ENCODE results near the gene SLC27A1. TPM values are rescaled to one million over a fixed set of nuclear protein-coding genes. Genes with fewer than 3 reads are reported as not detected.

SLC27A1 gene
- total RNA-seq, 2 donors from 2014 or later: 29.1 to 36.4 TPM

DNA sequence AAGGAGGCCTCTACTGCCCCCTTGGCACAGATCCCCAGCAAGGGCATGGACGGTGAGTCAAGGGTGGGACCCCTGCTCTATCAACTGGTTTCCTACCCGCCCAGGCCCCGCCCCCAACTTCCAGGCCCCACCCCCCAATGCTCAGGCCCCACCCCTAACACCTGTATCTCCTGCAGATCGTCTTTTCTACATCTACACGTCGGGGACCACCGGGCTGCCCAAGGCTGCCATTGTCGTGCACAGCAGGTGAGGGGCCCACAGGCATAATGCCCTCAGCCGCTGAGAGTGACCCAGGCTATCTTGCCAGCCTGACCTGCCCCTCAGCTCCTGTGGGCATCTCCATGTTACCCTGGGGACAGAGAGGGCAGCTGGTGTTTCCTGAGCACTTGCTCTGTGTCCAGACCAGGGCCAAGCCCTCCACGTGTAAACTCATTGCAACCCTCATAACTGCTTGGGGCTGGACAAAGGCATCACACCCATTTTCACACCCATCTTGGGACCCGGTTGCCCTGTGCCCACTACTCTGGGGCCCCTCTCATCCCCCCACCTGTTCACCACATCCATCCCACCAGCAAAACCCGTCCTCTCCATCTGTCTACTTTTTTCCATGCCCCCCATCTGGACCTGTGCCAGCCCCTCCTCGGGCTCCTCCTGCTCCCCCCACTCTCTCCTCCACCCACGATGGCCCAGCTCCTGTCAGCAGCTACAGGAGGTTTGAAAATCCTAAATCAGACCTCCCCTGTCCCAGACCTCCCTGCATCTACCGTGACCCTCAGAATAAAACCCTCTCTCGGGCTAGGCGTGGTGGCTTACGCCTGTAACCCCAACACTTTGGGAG, 17.2 kb downstream of the SLC27A1 start:
- Histone ChIP-seq H3K9me3 (no peaks in the 10 kb centered on the region), H3K4me3 (no peak overlapping the region), H3K27ac (no peak overlapping the region), H3K4me1 (ENCODE audit: control insufficient read depth in 1 of 2, low read depth in 2 of 2) (no peaks in the 10 kb centered on the region), H3K27me3 (replicated peaks; ENCODE audit: insufficient read depth) (no peaks in the 10 kb centered on the region), H3K36me3 (peaks cover 3% of the 10 kb centered on the region)
- ATAC-seq (ENCODE audit: insufficient number of reproducible peaks, low FRiP score, low read depth): no peak
- TF ChIP-seq, protein P1, sequence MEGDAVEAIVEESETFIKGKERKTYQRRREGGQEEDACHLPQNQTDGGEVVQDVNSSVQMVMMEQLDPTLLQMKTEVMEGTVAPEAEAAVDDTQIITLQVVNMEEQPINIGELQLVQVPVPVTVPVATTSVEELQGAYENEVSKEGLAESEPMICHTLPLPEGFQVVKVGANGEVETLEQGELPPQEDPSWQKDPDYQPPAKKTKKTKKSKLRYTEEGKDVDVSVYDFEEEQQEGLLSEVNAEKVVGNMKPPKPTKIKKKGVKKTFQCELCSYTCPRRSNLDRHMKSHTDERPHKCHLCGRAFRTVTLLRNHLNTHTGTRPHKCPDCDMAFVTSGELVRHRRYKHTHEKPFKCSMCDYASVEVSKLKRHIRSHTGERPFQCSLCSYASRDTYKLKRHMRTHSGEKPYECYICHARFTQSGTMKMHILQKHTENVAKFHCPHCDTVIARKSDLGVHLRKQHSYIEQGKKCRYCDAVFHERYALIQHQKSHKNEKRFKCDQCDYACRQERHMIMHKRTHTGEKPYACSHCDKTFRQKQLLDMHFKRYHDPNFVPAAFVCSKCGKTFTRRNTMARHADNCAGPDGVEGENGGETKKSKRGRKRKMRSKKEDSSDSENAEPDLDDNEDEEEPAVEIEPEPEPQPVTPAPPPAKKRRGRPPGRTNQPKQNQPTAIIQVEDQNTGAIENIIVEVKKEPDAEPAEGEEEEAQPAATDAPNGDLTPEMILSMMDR (IDR thresholded peaks at IDR 0.05): no peak
- no peak for DNase-seq (ENCODE audit: low spot score)

DNA sequence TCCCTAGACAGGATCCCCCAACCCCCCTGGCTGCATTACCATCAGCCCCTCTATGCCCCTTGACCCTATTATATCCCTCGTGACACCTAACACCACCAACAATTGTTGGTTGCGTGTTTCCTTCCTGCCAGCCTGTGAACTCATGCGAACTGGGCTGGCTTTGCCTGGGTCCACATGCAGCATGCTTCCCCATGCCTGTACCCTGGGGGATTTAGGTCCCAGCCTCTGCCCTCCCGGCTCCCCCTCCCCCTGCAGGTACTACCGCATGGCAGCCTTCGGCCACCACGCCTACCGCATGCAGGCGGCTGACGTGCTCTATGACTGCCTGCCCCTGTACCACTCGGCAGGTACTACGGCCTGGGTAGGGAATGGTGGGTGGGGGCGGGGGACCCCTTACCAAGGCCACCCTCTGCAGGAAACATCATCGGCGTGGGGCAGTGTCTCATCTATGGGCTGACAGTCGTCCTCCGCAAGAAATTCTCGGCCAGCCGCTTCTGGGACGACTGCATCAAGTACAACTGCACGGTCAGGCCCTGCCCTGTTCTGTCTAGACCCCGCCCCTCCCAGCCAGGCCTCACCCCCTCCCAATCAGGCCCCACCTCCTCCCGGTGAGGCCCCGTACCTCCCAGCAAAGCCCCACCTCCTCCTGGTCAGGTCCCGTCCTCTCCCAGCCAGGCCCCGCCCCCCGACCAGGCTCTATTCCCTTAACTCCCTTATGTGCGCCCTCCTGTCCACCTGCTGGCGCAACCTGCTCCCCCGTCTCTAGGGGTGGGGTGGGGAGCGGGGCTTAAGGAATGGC, 18.5 kb downstream of the SLC27A1 start:
- DNase-seq (ENCODE audit: low spot score) (no peak), ATAC-seq (ENCODE audit: insufficient number of reproducible peaks, low FRiP score, low read depth) (no peak)
- H3K4me1 ChIP-seq (ENCODE audit: control insufficient read depth in 1 of 2, low read depth in 2 of 2): no peaks in the 10 kb centered on the region
- H3K27ac ChIP-seq: no peak overlapping the region
- no peaks in the 10 kb centered on the region for H3K9me3 ChIP-seq
- peak overlapping the region; percentile 45 for H3K4me3 ChIP-seq
- no peaks in the 10 kb centered on the region for H3K27me3 ChIP-seq (replicated peaks; ENCODE audit: insufficient read depth)
- TF ChIP-seq, protein P1 (IDR thresholded peaks at IDR 0.05): no peak
- peaks cover 3% of the 10 kb centered on the region for H3K36me3 ChIP-seq

DNA sequence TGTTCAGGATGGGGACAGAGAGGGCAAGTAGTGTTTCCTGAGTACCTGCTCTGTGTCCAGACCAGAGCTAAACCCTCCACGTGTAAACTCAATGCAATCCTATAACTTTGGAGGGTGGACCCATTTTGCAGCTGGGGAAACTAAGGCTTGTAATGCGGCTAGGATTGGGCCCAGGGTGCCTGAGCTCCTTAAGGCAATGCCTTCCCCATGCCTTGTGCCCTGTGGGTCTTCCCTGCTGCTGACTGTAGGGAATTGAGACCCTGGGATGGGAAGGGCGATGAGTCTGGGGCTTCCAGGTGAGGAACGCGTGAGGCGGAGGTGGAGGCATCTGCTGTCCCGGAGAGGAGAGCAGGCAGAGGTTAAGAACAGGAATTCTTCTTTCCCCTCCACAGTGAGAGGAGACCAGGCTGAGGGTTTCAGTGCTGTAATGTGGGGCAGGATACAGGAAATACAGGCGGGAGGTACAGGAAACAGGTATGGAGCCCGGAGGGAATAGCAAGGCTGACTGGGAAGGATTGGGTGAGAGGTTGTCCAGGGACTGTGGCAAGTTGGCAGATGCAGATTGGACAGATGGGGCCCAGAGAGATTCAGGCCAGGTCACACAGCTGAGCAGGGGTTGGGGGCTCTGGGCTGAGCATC, 19.2 kb downstream of the SLC27A1 start:
- H3K27me3 ChIP-seq (replicated peaks; ENCODE audit: insufficient read depth): no peaks in the 10 kb centered on the region
- no peak overlapping the region for H3K4me3 ChIP-seq
- ATAC-seq (ENCODE audit: insufficient number of reproducible peaks, low FRiP score, low read depth) (no peak), DNase-seq (ENCODE audit: low spot score) (no peak)
- H3K9me3 ChIP-seq: no peaks in the 10 kb centered on the region
- TF ChIP-seq, protein P1 (IDR thresholded peaks at IDR 0.05): no peak
- no peaks in the 10 kb centered on the region for H3K4me1 ChIP-seq (ENCODE audit: control insufficient read depth in 1 of 2, low read depth in 2 of 2)
- H3K36me3 ChIP-seq: peaks cover 3% of the 10 kb centered on the region
- H3K27ac ChIP-seq: no peak overlapping the region

DNA sequence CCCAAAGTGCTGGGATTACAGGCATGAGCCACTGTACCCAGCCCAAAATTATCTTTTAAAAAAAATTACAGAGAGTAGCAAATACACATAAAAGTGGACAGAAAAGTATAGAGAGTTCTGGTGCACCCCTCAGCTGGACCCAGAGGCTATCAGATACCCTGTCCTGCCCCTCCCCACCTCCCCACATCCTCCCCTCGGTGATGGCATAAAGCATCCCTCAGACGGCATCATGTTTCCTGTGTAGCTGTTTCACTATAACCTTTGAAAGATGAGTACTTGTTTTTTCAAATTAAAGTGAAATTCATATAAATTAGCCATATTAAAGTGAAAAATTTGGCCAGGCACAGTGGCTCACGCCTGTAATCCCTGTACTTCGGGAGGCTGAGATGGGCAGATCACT, 20.1 kb downstream of the SLC27A1 start:
- Histone ChIP-seq H3K27ac (no peak overlapping the region), H3K4me3 (no peak overlapping the region), H3K36me3 (peaks cover 3% of the 10 kb centered on the region), H3K27me3 (replicated peaks; ENCODE audit: insufficient read depth) (no peaks in the 10 kb centered on the region), H3K9me3 (no peaks in the 10 kb centered on the region), H3K4me1 (ENCODE audit: control insufficient read depth in 1 of 2, low read depth in 2 of 2) (no peaks in the 10 kb centered on the region)
- no peak for ATAC-seq (ENCODE audit: insufficient number of reproducible peaks, low FRiP score, low read depth)
- TF ChIP-seq, protein P1 (IDR thresholded peaks at IDR 0.05): no peak
- DNase-seq (ENCODE audit: low spot score): no peak

DNA sequence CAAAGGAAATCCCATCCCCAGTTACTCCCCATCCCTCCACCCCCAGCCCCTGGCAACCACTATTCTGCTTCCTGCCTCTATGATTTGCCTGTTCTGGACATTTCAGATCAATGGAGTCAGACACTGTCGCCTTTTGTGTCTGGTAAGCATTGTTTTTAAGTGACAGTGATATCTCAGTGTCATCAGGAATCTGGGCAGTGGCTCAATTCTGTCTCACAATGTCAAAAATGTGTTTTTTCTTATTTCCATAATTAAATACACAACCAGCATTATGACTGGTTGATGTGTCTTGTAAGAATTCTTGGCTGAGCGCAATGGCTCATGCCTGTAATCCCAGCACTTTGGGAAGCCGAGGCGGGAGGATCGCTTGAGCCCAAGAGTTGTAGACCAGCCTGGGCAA, 21.0 kb downstream of the SLC27A1 start:
- no peak overlapping the region for H3K27ac ChIP-seq
- ATAC-seq (ENCODE audit: insufficient number of reproducible peaks, low FRiP score, low read depth) (no peak), DNase-seq (ENCODE audit: low spot score) (no peak)

More for the DNA sequence above, 21.0 kb downstream of the SLC27A1 start:
- H3K36me3 ChIP-seq: peaks cover 3% of the 10 kb centered on the region
- H3K4me1 ChIP-seq (ENCODE audit: control insufficient read depth in 1 of 2, low read depth in 2 of 2): no peaks in the 10 kb centered on the region
- H3K9me3 ChIP-seq: no peaks in the 10 kb centered on the region
- H3K27me3 ChIP-seq (replicated peaks; ENCODE audit: insufficient read depth): no peaks in the 10 kb centered on the region
- TF ChIP-seq, protein P1 (IDR thresholded peaks at IDR 0.05): no peak
- H3K4me3 ChIP-seq: no peak overlapping the region
